ENCODE data around the gene SHISA6.

GRCh38 chr17:11547853-11548252, 306.8 kb downstream of the SHISA6 start:
- TF ChIP-seq, protein P1, sequence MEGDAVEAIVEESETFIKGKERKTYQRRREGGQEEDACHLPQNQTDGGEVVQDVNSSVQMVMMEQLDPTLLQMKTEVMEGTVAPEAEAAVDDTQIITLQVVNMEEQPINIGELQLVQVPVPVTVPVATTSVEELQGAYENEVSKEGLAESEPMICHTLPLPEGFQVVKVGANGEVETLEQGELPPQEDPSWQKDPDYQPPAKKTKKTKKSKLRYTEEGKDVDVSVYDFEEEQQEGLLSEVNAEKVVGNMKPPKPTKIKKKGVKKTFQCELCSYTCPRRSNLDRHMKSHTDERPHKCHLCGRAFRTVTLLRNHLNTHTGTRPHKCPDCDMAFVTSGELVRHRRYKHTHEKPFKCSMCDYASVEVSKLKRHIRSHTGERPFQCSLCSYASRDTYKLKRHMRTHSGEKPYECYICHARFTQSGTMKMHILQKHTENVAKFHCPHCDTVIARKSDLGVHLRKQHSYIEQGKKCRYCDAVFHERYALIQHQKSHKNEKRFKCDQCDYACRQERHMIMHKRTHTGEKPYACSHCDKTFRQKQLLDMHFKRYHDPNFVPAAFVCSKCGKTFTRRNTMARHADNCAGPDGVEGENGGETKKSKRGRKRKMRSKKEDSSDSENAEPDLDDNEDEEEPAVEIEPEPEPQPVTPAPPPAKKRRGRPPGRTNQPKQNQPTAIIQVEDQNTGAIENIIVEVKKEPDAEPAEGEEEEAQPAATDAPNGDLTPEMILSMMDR (IDR thresholded peaks at IDR 0.05; ENCODE audit: low read length), result no peak
- TF ChIP-seq EZH2 (IDR thresholded peaks at IDR 0.05; ENCODE audit: borderline replicate concordance, low read length), result no peak
